NT2/D1 (cell line): ENCODE results near the gene SLC6A16.
"Not testable (repeated sequence)": the region's sequence is repeated elsewhere in the genome, so short reads cannot be mapped to it uniquely, and the experiment has no call there.

ENCODE experiments used
- DNase-seq: peaks from one replicate; pipeline ENCODE4 v3.0.0-alpha.2; 2011; ENCODE audit warnings: low read depth, low spot score
- H3K27me3 ChIP-seq: 2 replicates; pipeline ENCODE4 v1.6.0; 2011; ENCODE audit warnings: mild to moderate bottlenecking; ENCODE audit not compliant: insufficient read length, insufficient read depth
- H3K36me3 ChIP-seq: 2 replicates; pipeline ENCODE4 v1.6.1; 2011; ENCODE audit warnings: mild to moderate bottlenecking, low read length, mixed read lengths; ENCODE audit not compliant: insufficient read depth, insufficient read length
- H3K4me1 ChIP-seq: 2 replicates; pipeline ENCODE4 v1.5.1; 2011; ENCODE audit not compliant: insufficient read depth, insufficient read length
- H3K4me3 ChIP-seq: 2 replicates; pipeline ENCODE4 v1.5.1; 2011; ENCODE audit warnings: low read depth; ENCODE audit not compliant: insufficient read length
- H3K9ac ChIP-seq: 2 replicates; pipeline ENCODE4 v1.6.0; 2011; ENCODE audit warnings: low read depth; ENCODE audit not compliant: insufficient read length
- H3K9me3 ChIP-seq: 2 replicates; pipeline ENCODE4 v1.5.1; 2011; ENCODE audit warnings: mild to moderate bottlenecking, low read length; ENCODE audit not compliant: insufficient read depth
- SUZ12 ChIP-seq: IDR thresholded peaks from 2 replicates; pipeline ENCODE4 v1.6.1; 2011; ENCODE audit not compliant: insufficient read length, insufficient read depth; ENCODE audit errors: extremely low read depth
- YY1 ChIP-seq: IDR thresholded peaks from 2 replicates; pipeline ENCODE4 v1.6.1; 2011; ENCODE audit not compliant: insufficient read length, insufficient read depth
- ZNF274 ChIP-seq: IDR thresholded peaks from 2 replicates; pipeline ENCODE4 v1.6.1; 2011; ENCODE audit warnings: mild to moderate bottlenecking, low read depth, low read length

SLC6A16 gene

GRCh38 chr19:49333811-49334288 lies 8.9 kb upstream of the SLC6A16 start:
- DNase-seq: no peak
- TF ChIP-seq ZNF274: no peak
- TF ChIP-seq YY1: no peak
- no peak for TF ChIP-seq SUZ12
- peaks cover 10% of the 10 kb centered on the region for H3K4me1 ChIP-seq

DNA sequence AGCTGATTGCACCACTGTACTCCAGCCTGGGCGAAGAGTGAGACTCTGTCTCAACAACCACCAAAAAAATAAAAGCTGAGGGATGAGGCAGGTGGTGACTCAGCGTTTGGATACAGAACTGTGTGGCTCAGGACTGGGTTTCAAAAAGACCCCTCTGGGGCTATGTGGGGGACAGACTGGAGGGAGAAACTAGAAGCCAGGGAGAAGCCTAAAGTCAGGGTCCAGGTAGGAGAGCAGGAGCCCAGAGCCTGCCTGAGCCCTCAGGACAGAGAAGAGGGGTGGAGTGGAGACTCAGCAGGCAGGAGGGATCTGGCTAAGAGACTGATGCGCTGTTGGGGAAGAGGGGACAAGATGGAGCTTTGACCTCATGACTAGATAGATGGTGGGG lies 8.4 kb upstream of the SLC6A16 start:
- H3K4me3 ChIP-seq: no peak overlapping the region
- DNase-seq: no peak
- H3K4me1 ChIP-seq: peaks cover 7% of the 10 kb centered on the region
- H3K36me3 ChIP-seq: peaks cover 54% of the 10 kb centered on the region
- TF ChIP-seq SUZ12 (no peak), ZNF274 (no peak), YY1 (no peak)
- H3K27me3 ChIP-seq: no peaks in the 10 kb centered on the region
- H3K9me3 ChIP-seq: no peaks in the 10 kb centered on the region
- no peak overlapping the region for H3K9ac ChIP-seq

More at GRCh38 chr19:49333811-49334288, 8.9 kb upstream of the SLC6A16 start:
- H3K9ac ChIP-seq: no peak overlapping the region
- no peak overlapping the region for H3K4me3 ChIP-seq
- no peaks in the 10 kb centered on the region for H3K27me3 ChIP-seq
- H3K36me3 ChIP-seq: peaks cover 53% of the 10 kb centered on the region
- no peaks in the 10 kb centered on the region for H3K9me3 ChIP-seq

GRCh38 chr19:49332691-49333417 lies 7.9 kb upstream of the SLC6A16 start:
- H3K27me3 ChIP-seq, DNase-seq, H3K4me1 ChIP-seq, H3K4me3 ChIP-seq, H3K9me3 ChIP-seq, H3K9ac ChIP-seq: not testable (repeated sequence)
- peaks cover 53% of the 10 kb centered on the region for H3K36me3 ChIP-seq

DNA sequence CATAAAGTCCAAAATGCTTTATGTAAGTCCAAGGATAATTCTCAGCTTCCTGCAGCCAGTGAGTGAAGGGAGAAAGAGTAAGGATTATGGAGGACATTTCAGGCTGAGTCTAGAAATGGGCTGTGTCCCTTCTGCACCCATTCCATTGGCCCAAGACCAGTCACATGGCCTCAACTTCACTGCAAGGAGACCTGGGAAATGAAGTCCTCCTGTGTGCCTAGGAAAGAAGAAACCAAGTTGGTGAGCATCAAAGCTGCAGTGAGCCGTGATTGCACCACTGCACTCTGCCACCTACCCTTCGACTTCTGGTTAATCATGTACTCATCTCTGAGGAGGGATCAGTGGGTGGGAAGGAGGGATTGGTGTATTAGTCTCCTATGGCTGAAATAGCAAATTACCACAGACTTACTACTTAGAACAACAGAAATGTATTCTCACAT lies 6.6 kb upstream of the SLC6A16 start:
- TF ChIP-seq ZNF274 (no peak), SUZ12 (no peak), YY1 (no peak)
- H3K36me3 ChIP-seq: peaks cover 54% of the 10 kb centered on the region
- peaks cover 5% of the 10 kb centered on the region for H3K4me1 ChIP-seq
- H3K9ac ChIP-seq: no peak overlapping the region
- H3K27me3 ChIP-seq: no peaks in the 10 kb centered on the region
- no peak overlapping the region for H3K4me3 ChIP-seq
- DNase-seq: peak; percentile 30
- H3K9me3 ChIP-seq: no peaks in the 10 kb centered on the region

DNA sequence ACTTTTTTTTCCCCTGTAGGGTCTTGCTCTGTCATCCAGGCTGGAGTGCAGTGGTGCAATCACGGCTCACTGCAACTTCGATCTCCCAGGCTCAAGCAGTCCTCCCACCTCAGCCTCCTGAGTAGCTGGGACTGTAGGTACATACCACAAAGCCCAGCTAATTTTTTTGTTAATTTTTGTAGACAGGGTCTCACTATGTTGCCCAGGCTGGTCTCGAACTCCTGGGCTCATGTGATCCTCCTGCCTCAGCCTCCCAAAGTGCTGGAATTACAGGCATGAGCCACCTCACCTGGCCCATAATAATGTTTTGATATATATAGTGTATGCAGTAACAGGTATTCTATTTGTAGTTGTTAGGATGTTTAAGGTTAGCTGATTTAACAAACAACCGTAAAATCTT lies 6.2 kb upstream of the SLC6A16 start:
- H3K4me1 ChIP-seq, H3K9ac ChIP-seq, H3K27me3 ChIP-seq, H3K4me3 ChIP-seq, H3K9me3 ChIP-seq, DNase-seq: not testable (repeated sequence)
- H3K36me3 ChIP-seq: peaks cover 52% of the 10 kb centered on the region

GRCh38 chr19:49328741-49329140 lies 3.8 kb upstream of the SLC6A16 start:
- no peaks in the 10 kb centered on the region for H3K9me3 ChIP-seq
- no peak for DNase-seq
- no peak overlapping the region for H3K9ac ChIP-seq
- no peak overlapping the region for H3K4me3 ChIP-seq
- H3K36me3 ChIP-seq: peaks cover 44% of the 10 kb centered on the region
- H3K4me1 ChIP-seq: peaks cover 3% of the 10 kb centered on the region
- no peaks in the 10 kb centered on the region for H3K27me3 ChIP-seq
- no peak for TF ChIP-seq SUZ12
- no peak for TF ChIP-seq ZNF274
- no peak for TF ChIP-seq YY1

- no peak overlapping the region for H3K9ac ChIP-seq
- no peaks in the 10 kb centered on the region for H3K4me1 ChIP-seq
- no peak for DNase-seq
- TF ChIP-seq YY1: no peak
- no peaks in the 10 kb centered on the region for H3K27me3 ChIP-seq
- no peak overlapping the region for H3K4me3 ChIP-seq
- no peaks in the 10 kb centered on the region for H3K9me3 ChIP-seq
- H3K36me3 ChIP-seq: peaks cover 44% of the 10 kb centered on the region
These were observed 3.0 kb upstream of the SLC6A16 start for GRCh38 chr19:49327878-49328544.
